AG08396 (cell line): ENCODE measurements around the gene SLC4A2.

Experiments used
- DNase-seq: peaks from one replicate; pipeline ENCODE4 v3.0.0; 2012; ENCODE audit warnings: low spot score, mixed read lengths

SLC4A2 gene

GRCh38 chr7:151081170-151082101, 22.0 kb downstream of the SLC4A2 start:
- peak; percentile 55 for DNase-seq

- no peak for DNase-seq
These were observed 23.0 kb downstream of the SLC4A2 start for GRCh38 chr7:151082141-151083070.

- peak; percentile 77 for DNase-seq
These were observed 23.9 kb downstream of the SLC4A2 start, which contains the start of gene TMUB1 for GRCh38 chr7:151083071-151083823. Gene TMUB1, minus strand, starts transcription at chr7:151083493. Its CDS starts 930 bp downstream, at chr7:151082563.

- no peak for DNase-seq
These were observed 24.4 kb downstream of the SLC4A2 start for GRCh38 chr7:151083824-151084160.

GRCh38 chr7:151085329-151085690, 25.9 kb downstream of the SLC4A2 start:
- no peak for DNase-seq

GRCh38 chr7:151085691-151086620, 26.6 kb downstream of the SLC4A2 start, which contains the start of gene AGAP3:
Gene AGAP3, plus strand, starts transcription at chr7:151086475. Its CDS starts 267 bp downstream, at chr7:151086742.
- peak; percentile 93 for DNase-seq

- DNase-seq, result peak; percentile 52
These were observed 27.4 kb downstream of the SLC4A2 start for GRCh38 chr7:151086802-151087244.

GRCh38 chr7:151087245-151088018, 28.0 kb downstream of the SLC4A2 start:
- peak; percentile 85 for DNase-seq

- DNase-seq, result no peak
These were observed 28.8 kb downstream of the SLC4A2 start for GRCh38 chr7:151088019-151088855.

- DNase-seq, result peak; percentile 68
These were observed 29.7 kb downstream of the SLC4A2 start for GRCh38 chr7:151088856-151089699.

- DNase-seq, result no peak
These were observed 30.7 kb downstream of the SLC4A2 start for GRCh38 chr7:151089893-151090730.

- DNase-seq, result no peak
These were observed 31.6 kb downstream of the SLC4A2 start for GRCh38 chr7:151091003-151091402.

- no peak for DNase-seq
These were observed 32.0 kb downstream of the SLC4A2 start for GRCh38 chr7:151091431-151091830.

- no peak for DNase-seq
These were observed 32.6 kb downstream of the SLC4A2 start for GRCh38 chr7:151091988-151092387.

- DNase-seq, result no peak
These were observed 34.4 kb downstream of the SLC4A2 start for GRCh38 chr7:151093748-151094147.

GRCh38 chr7:151094675-151095074, 35.3 kb downstream of the SLC4A2 start:
- no peak for DNase-seq
